Limb (tissue), 2 donors: ENCODE data around the gene ADGRF1.

Experiments used
- DNase-seq, 2 donors: peaks; one replicate each; pipeline ENCODE4 v3.0.0-alpha.2; 2016; ENCODE audit errors: extremely low spot score in 2 of 2

The ADGRF1 gene

GRCh38 chr6:46983007-46983411, 59.1 kb downstream of the ADGRF1 start:
- DNase-seq: no peak

- DNase-seq: no peak
Measured at GRCh38 chr6:46979206-46979605, 62.9 kb downstream of the ADGRF1 start.

- no peak for DNase-seq
Measured at GRCh38 chr6:46974786-46975185, 67.3 kb downstream of the ADGRF1 start.

- DNase-seq: no peak
Measured at GRCh38 chr6:46973029-46973428, 69.1 kb downstream of the ADGRF1 start.

GRCh38 chr6:46972531-46972930, 69.6 kb downstream of the ADGRF1 start:
- DNase-seq: no peak

- no peak for DNase-seq
Measured at GRCh38 chr6:46969206-46969605, 72.9 kb downstream of the ADGRF1 start.

- DNase-seq: no peak
Measured at GRCh38 chr6:46967826-46968349, 74.2 kb downstream of the ADGRF1 start.

GRCh38 chr6:46964716-46965519, 77.2 kb downstream of the ADGRF1 start:
- no peak for DNase-seq

- no peak for DNase-seq
Measured at GRCh38 chr6:46963626-46964025, 78.5 kb downstream of the ADGRF1 start.

- DNase-seq: no peak
Measured at GRCh38 chr6:46963039-46963438, 79.1 kb downstream of the ADGRF1 start.

- DNase-seq: no peak
Measured at GRCh38 chr6:46961711-46962110, 80.4 kb downstream of the ADGRF1 start.

- DNase-seq: no peak
Measured at GRCh38 chr6:46961232-46961631, 80.9 kb downstream of the ADGRF1 start.

GRCh38 chr6:46959419-46959818, 82.7 kb downstream of the ADGRF1 start:
- DNase-seq: no peak

- DNase-seq: no peak
Measured at GRCh38 chr6:46956409-46956808, 85.7 kb downstream of the ADGRF1 start.

- peak in 1 of 2 donors; percentile 2 for DNase-seq
Measured at GRCh38 chr6:46954837-46955451, 87.2 kb downstream of the ADGRF1 start.

- DNase-seq: no peak
Measured at GRCh38 chr6:46953921-46954320, 88.2 kb downstream of the ADGRF1 start.

- DNase-seq: no peak
Measured at GRCh38 chr6:46949632-46950280, 92.4 kb downstream of the ADGRF1 start.

GRCh38 chr6:46948699-46949098, 93.4 kb downstream of the ADGRF1 start:
- DNase-seq: no peak
